Naive B cell (primary cell): ENCODE results near the gene OR7C1. TPM values are rescaled to one million over a fixed set of nuclear protein-coding genes. Genes with fewer than 3 reads are reported as not detected.

Source experiments
- polyA plus RNA-seq, 6 donors: library from polyadenylated mRNA; unstranded; fragments of 300-500 nt; fragmentation: Illumina TruSeq; gene quantifications; one replicate each; pipeline ENCODE4 v1.2.3, GENCODE V29; 2021; ENCODE audit warnings: low read depth in 6 of 6

OR7C1 gene
- polyA plus RNA-seq, 6 donors from 2014 or later, result not detected

Other genes with a start within 250 kb of the OR7C1 start
- gene ADGRE3, start 160.3 kb downstream of the OR7C1 start, polyA plus RNA-seq, result 1 to 10 TPM in 1 of 6 donors, under 1 TPM in 1, not detected in 4; 0.17 to 1.2 TPM
- 10 to 100 TPM in 4 of 6 donors, 1 to 10 TPM in 2; 8.6 to 18.1 (median 11.0) TPM for gene ZNF333, start 145.1 kb downstream of the OR7C1 start, polyA plus RNA-seq
- gene ADGRE2, start 56.6 kb downstream of the OR7C1 start, polyA plus RNA-seq, result under 1 TPM in 3 of 6 donors, not detected in 3; 0.13 to 0.51 (median 0.35) TPM
- not detected for gene OR7A5, start within 50 bp of the OR7C1 start, polyA plus RNA-seq
- gene OR7A10, start 13.7 kb upstream of the OR7C1 start, polyA plus RNA-seq, result not detected
- not detected for gene OR7A17, start 50.9 kb upstream of the OR7C1 start, polyA plus RNA-seq
- not detected for gene OR7C2, start 106.3 kb upstream of the OR7C1 start, polyA plus RNA-seq
- under 1 TPM in 2 of 6 donors, not detected in 4; 0.18 to 0.84 TPM for gene SLC1A6, start 144.7 kb upstream of the OR7C1 start, polyA plus RNA-seq
- not detected for gene CASP14, start 214.3 kb upstream of the OR7C1 start, polyA plus RNA-seq
- not detected for gene OR1I1, start 247.0 kb upstream of the OR7C1 start, polyA plus RNA-seq